Stomach (tissue), 4 donors: Measurements from ENCODE around the gene BTG2.
"Not testable (repeated sequence)": the region's sequence is repeated elsewhere in the genome, so short reads cannot be mapped to it uniquely, and the experiment has no call there.

Experiments used
- EP300 ChIP-seq: sonication (generic); formaldehyde crosslinking; IDR thresholded peaks from one replicate; pipeline ENCODE4 v1.6.1; 2017; ENCODE audit warnings: antibody characterized with exemption
- POLR2A ChIP-seq, 4 donors: fragments of 450-650 bp; IDR thresholded peaks; one replicate each; pipeline ENCODE4 v1.6.1; 2016; ENCODE audit warnings: antibody characterized with exemption in 4 of 4, control low read depth in 2 of 4, mild to moderate bottlenecking in 1 of 4, moderate library complexity in 1 of 4
- TF ChIP-seq, protein P1 (sequence below), 7 experiments: fragments of 450-650 bp in 4 of 7; fragments of 200-600 bp in 3 of 7; sonication (generic) in 3 of 7; IDR thresholded peaks; one replicate each; pipeline ENCODE4 v1.5.1; 2016 to 2019; ENCODE audit warnings: antibody characterized with exemption in 7 of 7, control low read depth in 2 of 7, mild to moderate bottlenecking in 1 of 7

DNA sequence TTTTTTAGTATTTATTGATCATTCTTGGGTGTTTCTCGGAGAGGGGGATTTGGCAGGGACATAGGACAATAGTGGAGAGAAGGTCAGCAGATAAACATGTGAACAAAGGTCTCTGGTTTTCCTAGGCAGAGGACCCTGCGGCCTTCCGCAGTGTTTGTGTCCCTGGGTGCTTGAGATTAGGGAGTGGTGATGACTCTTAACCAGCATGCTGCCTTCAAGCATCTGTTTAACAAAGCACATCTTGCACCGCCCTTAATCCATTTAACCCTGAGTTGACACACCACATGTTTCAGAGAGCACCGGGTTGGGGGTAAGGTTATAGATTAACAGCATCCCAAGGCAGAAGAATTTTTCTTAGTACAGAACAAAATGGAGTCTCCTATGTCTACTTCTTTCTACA lies 39.2 kb upstream of the BTG2 start:
- TF ChIP-seq, protein P1, sequence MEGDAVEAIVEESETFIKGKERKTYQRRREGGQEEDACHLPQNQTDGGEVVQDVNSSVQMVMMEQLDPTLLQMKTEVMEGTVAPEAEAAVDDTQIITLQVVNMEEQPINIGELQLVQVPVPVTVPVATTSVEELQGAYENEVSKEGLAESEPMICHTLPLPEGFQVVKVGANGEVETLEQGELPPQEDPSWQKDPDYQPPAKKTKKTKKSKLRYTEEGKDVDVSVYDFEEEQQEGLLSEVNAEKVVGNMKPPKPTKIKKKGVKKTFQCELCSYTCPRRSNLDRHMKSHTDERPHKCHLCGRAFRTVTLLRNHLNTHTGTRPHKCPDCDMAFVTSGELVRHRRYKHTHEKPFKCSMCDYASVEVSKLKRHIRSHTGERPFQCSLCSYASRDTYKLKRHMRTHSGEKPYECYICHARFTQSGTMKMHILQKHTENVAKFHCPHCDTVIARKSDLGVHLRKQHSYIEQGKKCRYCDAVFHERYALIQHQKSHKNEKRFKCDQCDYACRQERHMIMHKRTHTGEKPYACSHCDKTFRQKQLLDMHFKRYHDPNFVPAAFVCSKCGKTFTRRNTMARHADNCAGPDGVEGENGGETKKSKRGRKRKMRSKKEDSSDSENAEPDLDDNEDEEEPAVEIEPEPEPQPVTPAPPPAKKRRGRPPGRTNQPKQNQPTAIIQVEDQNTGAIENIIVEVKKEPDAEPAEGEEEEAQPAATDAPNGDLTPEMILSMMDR (IDR thresholded peaks at IDR 0.05): not testable (repeated sequence)
- TF ChIP-seq EP300; POLR2A (IDR thresholded peaks at IDR 0.05): not testable (repeated sequence)
